Measurements from ENCODE around the gene BCL2L11. TPM values are rescaled to one million over a fixed set of nuclear protein-coding genes. Genes with fewer than 3 reads are reported as not detected.

Gene BCL2L11
- polyA plus RNA-seq, 4 donors = 8.5 to 33.4 (median 10.5) TPM

GRCh38 chr2:111200333-111200881 is 79.7 kb downstream of the BCL2L11 start:
- Histone ChIP-seq H3K9me3 (ENCODE audit: control insufficient read depth in 2 of 2, insufficient read depth in 1 of 2, low read depth in 1 of 2, low read length in 1 of 2) (no peaks in the 10 kb centered on the region), H3K27ac (ENCODE audit: low read depth in 1 of 3, low read length in 2 of 3) (no peak overlapping the region), H3K4me1 (ENCODE audit: control insufficient read depth in 3 of 3, insufficient read depth in 2 of 3, low read depth in 1 of 3, low read length in 2 of 3) (no peaks in the 10 kb centered on the region), H3K36me3 (ENCODE audit: control insufficient read depth in 3 of 3, insufficient read depth in 2 of 3, low read depth in 1 of 3, low read length in 3 of 3) (no peaks in the 10 kb centered on the region), H3K27me3 (ENCODE audit: control insufficient read depth in 3 of 3, insufficient read depth in 3 of 3, low read length in 3 of 3) (peaks cover 0 to 2% (median 0%) of the 10 kb centered on the region in 3 donors), H3K4me3 (ENCODE audit: low read depth in 1 of 3, low read length in 3 of 3) (no peak overlapping the region)
- WGBS, 3 donors = 84 to 93% (median 86%) methylated on average over 11 of the region's 11 CpGs
- no peak for DNase-seq
- no peak for FAIRE-seq

- H3K36me3 ChIP-seq (ENCODE audit: control insufficient read depth in 3 of 3, insufficient read depth in 2 of 3, low read depth in 1 of 3, low read length in 3 of 3) = no peaks in the 10 kb centered on the region
- 75 to 85% (median 84%) methylated on average over 4 of the region's 4 CpGs for WGBS, 3 donors
- FAIRE-seq (no peak), DNase-seq (no peak)
- no peaks in the 10 kb centered on the region for H3K4me1 ChIP-seq (ENCODE audit: control insufficient read depth in 3 of 3, insufficient read depth in 2 of 3, low read depth in 1 of 3, low read length in 2 of 3)
- H3K9me3 ChIP-seq (ENCODE audit: control insufficient read depth in 2 of 2, insufficient read depth in 1 of 2, low read depth in 1 of 2, low read length in 1 of 2) = no peaks in the 10 kb centered on the region
- H3K27ac ChIP-seq (ENCODE audit: low read depth in 1 of 3, low read length in 2 of 3) = no peak overlapping the region
- peaks cover 0 to 2% (median 0%) of the 10 kb centered on the region in 3 donors for H3K27me3 ChIP-seq (ENCODE audit: control insufficient read depth in 3 of 3, insufficient read depth in 3 of 3, low read length in 3 of 3)
- no peak overlapping the region for H3K4me3 ChIP-seq (ENCODE audit: low read depth in 1 of 3, low read length in 3 of 3)
Observed at GRCh38 chr2:111201214-111201613, 80.5 kb downstream of the BCL2L11 start.

DNA sequence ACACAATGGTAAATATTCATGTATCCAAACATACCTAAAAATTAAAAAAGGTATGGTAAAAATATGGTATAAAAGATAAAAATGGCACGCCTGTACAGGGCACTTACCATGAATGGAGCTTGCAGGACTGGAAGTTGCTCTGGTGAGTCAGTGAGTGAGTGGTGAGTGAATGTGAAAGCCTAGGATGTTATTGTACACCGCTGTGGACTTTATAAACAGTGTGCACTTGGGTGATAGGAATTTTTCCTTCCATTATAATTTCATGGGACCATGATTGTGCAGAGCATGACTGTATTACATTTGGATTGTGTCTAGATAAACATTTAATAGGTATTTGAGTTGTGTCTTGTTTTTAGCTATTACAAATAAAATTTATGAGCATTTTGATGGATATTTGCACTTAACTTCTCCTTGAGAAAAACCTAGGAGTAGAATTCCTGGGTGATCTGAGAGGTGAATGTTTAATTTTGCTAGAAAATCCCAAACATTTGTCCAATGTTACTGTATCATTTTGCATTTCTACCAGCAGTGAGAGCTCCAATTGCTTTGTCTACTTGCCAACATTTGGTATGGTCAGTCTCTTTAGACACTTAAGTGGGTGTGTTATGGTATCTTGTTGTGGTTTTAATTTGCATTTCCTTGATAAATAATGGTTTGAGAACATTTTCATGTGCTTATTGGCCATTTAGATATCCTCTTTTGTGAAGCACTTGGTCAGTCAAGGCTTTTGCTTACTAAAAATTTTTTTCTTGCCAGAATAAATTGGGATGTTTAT is 81.7 kb downstream of the BCL2L11 start:
- 78 to 92% (median 91%) methylated on average over 2 of the region's 2 CpGs for WGBS, 3 donors
- Histone ChIP-seq H3K4me3 (ENCODE audit: low read depth in 1 of 3, low read length in 3 of 3) (no peak overlapping the region), H3K27me3 (ENCODE audit: control insufficient read depth in 3 of 3, insufficient read depth in 3 of 3, low read length in 3 of 3) (no peaks in the 10 kb centered on the region), H3K4me1 (ENCODE audit: control insufficient read depth in 3 of 3, insufficient read depth in 2 of 3, low read depth in 1 of 3, low read length in 2 of 3) (peaks cover 0 to under 1% (median 0%) of the 10 kb centered on the region in 3 donors), H3K27ac (ENCODE audit: low read depth in 1 of 3, low read length in 2 of 3) (no peak overlapping the region), H3K36me3 (ENCODE audit: control insufficient read depth in 3 of 3, insufficient read depth in 2 of 3, low read depth in 1 of 3, low read length in 3 of 3) (no peaks in the 10 kb centered on the region), H3K9me3 (ENCODE audit: control insufficient read depth in 2 of 2, insufficient read depth in 1 of 2, low read depth in 1 of 2, low read length in 1 of 2) (no peaks in the 10 kb centered on the region)
- no peak for FAIRE-seq
- no peak for DNase-seq

- DNase-seq = no peak
- Histone ChIP-seq H3K9me3 (ENCODE audit: control insufficient read depth in 2 of 2, insufficient read depth in 1 of 2, low read depth in 1 of 2, low read length in 1 of 2) (no peaks in the 10 kb centered on the region), H3K27ac (ENCODE audit: low read depth in 1 of 3, low read length in 2 of 3) (no peak overlapping the region), H3K27me3 (ENCODE audit: control insufficient read depth in 3 of 3, insufficient read depth in 3 of 3, low read length in 3 of 3) (no peaks in the 10 kb centered on the region), H3K36me3 (ENCODE audit: control insufficient read depth in 3 of 3, insufficient read depth in 2 of 3, low read depth in 1 of 3, low read length in 3 of 3) (no peaks in the 10 kb centered on the region), H3K4me1 (ENCODE audit: control insufficient read depth in 3 of 3, insufficient read depth in 2 of 3, low read depth in 1 of 3, low read length in 2 of 3) (peaks cover 0 to 14% (median 0%) of the 10 kb centered on the region in 3 donors), H3K4me3 (ENCODE audit: low read depth in 1 of 3, low read length in 3 of 3) (no peak overlapping the region)
- 86 to 94% (median 91%) methylated on average over 2 of the region's 2 CpGs for WGBS, 3 donors
- FAIRE-seq = no peak
Observed at GRCh38 chr2:111204706-111205105, 84.0 kb downstream of the BCL2L11 start.

GRCh38 chr2:111205774-111206173 is 85.1 kb downstream of the BCL2L11 start:
- WGBS, 3 donors = 53 to 77% (median 68%) methylated on average over 2 of the region's 2 CpGs
- DNase-seq = no peak

DNA sequence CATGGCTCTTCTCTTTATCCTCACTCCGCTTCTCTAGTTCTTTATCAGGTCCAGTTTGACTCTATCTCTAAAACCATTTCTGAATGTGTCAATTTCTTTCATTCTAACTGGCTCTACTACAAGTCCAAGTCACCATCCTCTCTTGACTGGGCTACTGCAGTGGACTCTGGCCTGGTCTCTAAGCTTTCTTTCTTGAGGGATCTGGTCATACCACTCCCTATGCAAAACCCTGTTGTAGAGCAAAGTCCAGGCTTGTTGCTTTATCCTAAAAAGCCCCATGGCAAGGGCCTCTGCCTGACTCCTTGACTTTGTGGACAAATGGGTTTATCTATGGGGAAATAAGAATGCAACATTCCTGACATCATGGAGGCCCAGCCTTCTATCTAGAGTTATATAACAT is 87.1 kb downstream of the BCL2L11 start:
- H3K27me3 ChIP-seq (ENCODE audit: control insufficient read depth in 3 of 3, insufficient read depth in 3 of 3, low read length in 3 of 3) = no peaks in the 10 kb centered on the region
- FAIRE-seq (no peak), DNase-seq (peak; percentile 65 to 70)
- H3K9me3 ChIP-seq (ENCODE audit: control insufficient read depth in 2 of 2, insufficient read depth in 1 of 2, low read depth in 1 of 2, low read length in 1 of 2) = peaks cover 0 to 2% of the 10 kb centered on the region in 2 donors
- peaks cover 0 to 14% (median 0%) of the 10 kb centered on the region in 3 donors for H3K4me1 ChIP-seq (ENCODE audit: control insufficient read depth in 3 of 3, insufficient read depth in 2 of 3, low read depth in 1 of 3, low read length in 2 of 3)
- peak overlapping the region in 1 of 3 donors; percentile 62 for H3K27ac ChIP-seq (ENCODE audit: low read depth in 1 of 3, low read length in 2 of 3)
- no peak overlapping the region for H3K4me3 ChIP-seq (ENCODE audit: low read depth in 1 of 3, low read length in 3 of 3)
- H3K36me3 ChIP-seq (ENCODE audit: control insufficient read depth in 3 of 3, insufficient read depth in 2 of 3, low read depth in 1 of 3, low read length in 3 of 3) = no peaks in the 10 kb centered on the region
- 93 to 100% (median 97%) methylated on average over 1 of the region's 1 CpG for WGBS, 3 donors

More at GRCh38 chr2:111205774-111206173, 85.1 kb downstream of the BCL2L11 start:
- H3K9me3 ChIP-seq (ENCODE audit: control insufficient read depth in 2 of 2, insufficient read depth in 1 of 2, low read depth in 1 of 2, low read length in 1 of 2) = no peaks in the 10 kb centered on the region
- H3K27me3 ChIP-seq (ENCODE audit: control insufficient read depth in 3 of 3, insufficient read depth in 3 of 3, low read length in 3 of 3) = no peaks in the 10 kb centered on the region
- H3K4me1 ChIP-seq (ENCODE audit: control insufficient read depth in 3 of 3, insufficient read depth in 2 of 3, low read depth in 1 of 3, low read length in 2 of 3) = peaks cover 0 to 14% (median 0%) of the 10 kb centered on the region in 3 donors
- H3K4me3 ChIP-seq (ENCODE audit: low read depth in 1 of 3, low read length in 3 of 3) = no peak overlapping the region
- H3K36me3 ChIP-seq (ENCODE audit: control insufficient read depth in 3 of 3, insufficient read depth in 2 of 3, low read depth in 1 of 3, low read length in 3 of 3) = no peaks in the 10 kb centered on the region
- FAIRE-seq = no peak
- H3K27ac ChIP-seq (ENCODE audit: low read depth in 1 of 3, low read length in 2 of 3) = no peak overlapping the region

DNA sequence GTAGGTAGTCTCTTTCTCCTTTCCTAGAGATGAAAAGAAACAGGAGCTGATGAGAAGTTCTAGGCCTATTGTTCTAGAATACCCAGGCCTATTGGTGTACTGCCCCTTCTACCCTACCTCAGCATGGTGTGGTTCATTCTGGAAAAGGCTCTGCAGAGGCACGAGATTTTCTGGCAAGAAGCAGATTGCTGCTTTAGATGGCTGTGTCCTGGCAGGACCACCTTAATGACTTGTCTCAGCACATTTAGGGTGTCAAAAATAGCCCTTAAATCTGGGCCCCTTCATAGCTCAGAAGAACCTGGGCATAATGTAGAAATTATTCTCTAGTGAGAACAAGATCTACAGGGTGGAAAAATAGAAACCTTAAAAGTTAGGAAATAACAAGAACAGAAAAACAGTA is 87.9 kb downstream of the BCL2L11 start:
- no peak overlapping the region for H3K4me3 ChIP-seq (ENCODE audit: low read depth in 1 of 3, low read length in 3 of 3)
- peak overlapping the region in 1 of 3 donors; percentile 58 for H3K27ac ChIP-seq (ENCODE audit: low read depth in 1 of 3, low read length in 2 of 3)
- peaks cover 0 to 14% (median 0%) of the 10 kb centered on the region in 3 donors for H3K4me1 ChIP-seq (ENCODE audit: control insufficient read depth in 3 of 3, insufficient read depth in 2 of 3, low read depth in 1 of 3, low read length in 2 of 3)
- H3K27me3 ChIP-seq (ENCODE audit: control insufficient read depth in 3 of 3, insufficient read depth in 3 of 3, low read length in 3 of 3) = no peaks in the 10 kb centered on the region
- peaks cover 0 to 2% of the 10 kb centered on the region in 2 donors for H3K9me3 ChIP-seq (ENCODE audit: control insufficient read depth in 2 of 2, insufficient read depth in 1 of 2, low read depth in 1 of 2, low read length in 1 of 2)
- H3K36me3 ChIP-seq (ENCODE audit: control insufficient read depth in 3 of 3, insufficient read depth in 2 of 3, low read depth in 1 of 3, low read length in 3 of 3) = no peaks in the 10 kb centered on the region
- FAIRE-seq (no peak), DNase-seq (no peak)
- 80 to 93% (median 90%) methylated on average over 1 of the region's 1 CpG for WGBS, 3 donors

GRCh38 chr2:111209045-111209514 is 88.4 kb downstream of the BCL2L11 start:
- no peak for FAIRE-seq
- no peak overlapping the region for H3K27ac ChIP-seq (ENCODE audit: low read depth in 1 of 3, low read length in 2 of 3)
- peaks cover 0 to 14% (median 0%) of the 10 kb centered on the region in 3 donors for H3K4me1 ChIP-seq (ENCODE audit: control insufficient read depth in 3 of 3, insufficient read depth in 2 of 3, low read depth in 1 of 3, low read length in 2 of 3)
- WGBS, 3 donors = 72 to 90% (median 73%) methylated on average over 1 of the region's 1 CpG
- no peak overlapping the region for H3K4me3 ChIP-seq (ENCODE audit: low read depth in 1 of 3, low read length in 3 of 3)
- no peaks in the 10 kb centered on the region for H3K27me3 ChIP-seq (ENCODE audit: control insufficient read depth in 3 of 3, insufficient read depth in 3 of 3, low read length in 3 of 3)
- H3K9me3 ChIP-seq (ENCODE audit: control insufficient read depth in 2 of 2, insufficient read depth in 1 of 2, low read depth in 1 of 2, low read length in 1 of 2) = peaks cover 0 to 2% of the 10 kb centered on the region in 2 donors
- no peak for DNase-seq
- no peaks in the 10 kb centered on the region for H3K36me3 ChIP-seq (ENCODE audit: control insufficient read depth in 3 of 3, insufficient read depth in 2 of 3, low read depth in 1 of 3, low read length in 3 of 3)

All from small intestine (tissue), 7 donors.